Endothelial cell (in vitro differentiated cells): ENCODE data around the gene NNMT. TPM values are rescaled to one million over a fixed set of nuclear protein-coding genes. Genes with fewer than 3 reads are reported as not detected.
A peak's percentile ranks its signal among the peaks of the same experiment; 100 is the strongest.

Experiments used
- DNase-seq: peaks from one replicate; pipeline ENCODE4 v3.0.0; 2021; ENCODE audit warnings: low spot score
- H3K27ac Mint-ChIP-seq: one replicate; pipeline ENCODE4 v1.8.0; 2021; ENCODE audit warnings: mixed read lengths, inconsistent platforms; ENCODE audit not compliant: unreplicated experiment
- H3K27me3 Mint-ChIP-seq: one replicate; pipeline ENCODE4 v1.8.0; 2021; ENCODE audit warnings: mild to moderate bottlenecking, moderate library complexity, mixed read lengths, inconsistent platforms; ENCODE audit not compliant: unreplicated experiment
- H3K36me3 Mint-ChIP-seq: one replicate; pipeline ENCODE4 v1.8.0; 2021; ENCODE audit warnings: mild to moderate bottlenecking, low read depth, mixed read lengths, inconsistent platforms; ENCODE audit not compliant: unreplicated experiment
- H3K4me1 Mint-ChIP-seq: one replicate; pipeline ENCODE4 v1.8.0; 2021; ENCODE audit warnings: mild to moderate bottlenecking, mixed read lengths, inconsistent platforms; ENCODE audit not compliant: unreplicated experiment
- H3K4me3 Mint-ChIP-seq: one replicate; pipeline ENCODE4 v1.8.0; 2021; ENCODE audit warnings: mild to moderate bottlenecking, mixed read lengths, inconsistent platforms; ENCODE audit not compliant: unreplicated experiment
- H3K9me3 Mint-ChIP-seq: one replicate; pipeline ENCODE4 v1.8.0; 2021; ENCODE audit warnings: mixed read lengths, inconsistent platforms; ENCODE audit not compliant: unreplicated experiment
- total RNA-seq: library from RNA; stranded (reverse); fragmentation: NEBNext Ultra II Directional; extraction: Animal tissue kit (Norgen Biotek cat#: 25700); gene quantifications from one replicate; pipeline ENCODE4 v1.2.1, GENCODE V29; 2021; ENCODE audit not compliant: unreplicated experiment
- TF ChIP-seq, protein P1 (sequence below): fragments of 200-600 bp; sonication (generic); IDR thresholded peaks from one replicate; pipeline ENCODE4 v1.5.0; 2021; ENCODE audit warnings: antibody characterized with exemption; ENCODE audit not compliant: unreplicated experiment

Gene NNMT
- total RNA-seq, 1 donor from 2014 or later, result not detected

DNA sequence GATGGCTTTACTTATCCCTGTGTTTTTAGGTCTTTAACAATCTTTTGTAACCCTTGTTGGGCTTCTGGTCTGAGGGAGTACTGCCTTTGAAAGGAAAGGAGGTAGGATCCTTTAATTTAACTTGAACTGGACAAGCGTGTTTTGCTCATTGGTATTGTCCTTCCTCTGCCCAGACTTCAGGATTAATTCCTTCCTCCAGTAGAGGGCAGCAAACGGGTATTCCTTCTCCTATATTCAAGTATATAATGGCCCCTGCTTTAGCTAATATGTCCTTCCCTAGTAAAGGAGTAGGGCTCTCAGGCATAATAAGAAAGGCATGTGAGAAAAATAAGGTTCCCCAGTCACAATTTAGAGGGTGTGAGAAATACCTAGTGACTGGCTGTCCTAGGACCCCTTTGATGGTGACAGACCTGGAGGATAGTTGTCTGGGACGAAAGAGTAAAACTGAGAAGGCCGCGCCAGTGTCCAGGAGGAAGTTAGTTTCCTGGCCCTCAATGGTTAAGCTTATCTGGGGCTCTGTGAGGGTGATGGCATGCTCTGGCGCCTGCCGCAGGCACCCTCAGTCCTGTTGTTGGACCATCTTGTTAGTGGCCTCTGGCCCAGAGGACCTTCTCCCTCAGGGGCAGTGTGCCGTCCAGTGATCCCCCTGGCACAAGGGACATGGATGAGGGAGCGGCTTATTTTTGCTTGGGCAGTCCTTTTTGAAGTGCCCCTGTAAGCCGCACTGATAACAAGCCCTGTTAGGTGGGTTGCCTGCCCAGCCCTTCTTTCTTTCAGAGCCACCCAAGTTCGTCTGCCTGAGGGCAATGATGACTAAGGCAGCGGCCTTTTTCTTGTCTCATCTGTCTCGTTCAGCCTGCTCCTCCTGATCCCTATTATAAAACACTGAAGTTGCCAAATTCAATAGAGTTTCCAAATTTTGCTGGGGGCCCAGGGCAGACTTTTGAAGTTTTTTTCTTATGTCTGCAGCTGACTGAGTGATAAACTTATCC lies 52.3 kb downstream of the NNMT start:
- peak; percentile 52 for DNase-seq
- H3K27me3 Mint-ChIP-seq, result no peaks in the 10 kb centered on the region
- no peaks in the 10 kb centered on the region for H3K4me1 Mint-ChIP-seq
- no peaks in the 10 kb centered on the region for H3K9me3 Mint-ChIP-seq
- no peak overlapping the region for H3K27ac Mint-ChIP-seq
- H3K4me3 Mint-ChIP-seq, result no peak overlapping the region
- TF ChIP-seq, protein P1, sequence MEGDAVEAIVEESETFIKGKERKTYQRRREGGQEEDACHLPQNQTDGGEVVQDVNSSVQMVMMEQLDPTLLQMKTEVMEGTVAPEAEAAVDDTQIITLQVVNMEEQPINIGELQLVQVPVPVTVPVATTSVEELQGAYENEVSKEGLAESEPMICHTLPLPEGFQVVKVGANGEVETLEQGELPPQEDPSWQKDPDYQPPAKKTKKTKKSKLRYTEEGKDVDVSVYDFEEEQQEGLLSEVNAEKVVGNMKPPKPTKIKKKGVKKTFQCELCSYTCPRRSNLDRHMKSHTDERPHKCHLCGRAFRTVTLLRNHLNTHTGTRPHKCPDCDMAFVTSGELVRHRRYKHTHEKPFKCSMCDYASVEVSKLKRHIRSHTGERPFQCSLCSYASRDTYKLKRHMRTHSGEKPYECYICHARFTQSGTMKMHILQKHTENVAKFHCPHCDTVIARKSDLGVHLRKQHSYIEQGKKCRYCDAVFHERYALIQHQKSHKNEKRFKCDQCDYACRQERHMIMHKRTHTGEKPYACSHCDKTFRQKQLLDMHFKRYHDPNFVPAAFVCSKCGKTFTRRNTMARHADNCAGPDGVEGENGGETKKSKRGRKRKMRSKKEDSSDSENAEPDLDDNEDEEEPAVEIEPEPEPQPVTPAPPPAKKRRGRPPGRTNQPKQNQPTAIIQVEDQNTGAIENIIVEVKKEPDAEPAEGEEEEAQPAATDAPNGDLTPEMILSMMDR, result peak; percentile 50
- H3K36me3 Mint-ChIP-seq, result no peaks in the 10 kb centered on the region

DNA sequence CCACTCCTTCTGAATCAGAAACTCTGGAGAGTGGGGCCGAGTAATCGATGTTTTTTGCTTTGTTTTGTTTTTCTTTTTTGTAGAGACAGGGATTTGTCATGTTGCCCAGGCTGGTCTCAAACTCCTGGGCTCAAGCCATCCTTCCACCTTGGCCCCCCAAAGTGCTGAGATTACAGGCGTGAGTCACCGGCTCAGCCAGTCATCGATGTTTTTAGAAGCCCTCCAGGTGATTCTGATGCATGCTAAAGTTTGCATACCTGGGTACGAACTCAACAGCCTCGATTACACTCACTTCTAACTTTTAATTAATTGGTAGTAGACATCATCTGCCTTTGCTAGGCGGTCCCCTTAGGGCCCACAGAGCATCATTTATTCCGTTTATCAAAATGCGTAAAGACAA lies 53.8 kb downstream of the NNMT start:
- Mint-ChIP-seq H3K27ac (no peak overlapping the region), H3K36me3 (no peaks in the 10 kb centered on the region), H3K4me1 (no peaks in the 10 kb centered on the region), H3K9me3 (no peaks in the 10 kb centered on the region), H3K4me3 (no peak overlapping the region), H3K27me3 (no peaks in the 10 kb centered on the region)
- no peak for DNase-seq
- TF ChIP-seq, protein P1, result no peak

DNA sequence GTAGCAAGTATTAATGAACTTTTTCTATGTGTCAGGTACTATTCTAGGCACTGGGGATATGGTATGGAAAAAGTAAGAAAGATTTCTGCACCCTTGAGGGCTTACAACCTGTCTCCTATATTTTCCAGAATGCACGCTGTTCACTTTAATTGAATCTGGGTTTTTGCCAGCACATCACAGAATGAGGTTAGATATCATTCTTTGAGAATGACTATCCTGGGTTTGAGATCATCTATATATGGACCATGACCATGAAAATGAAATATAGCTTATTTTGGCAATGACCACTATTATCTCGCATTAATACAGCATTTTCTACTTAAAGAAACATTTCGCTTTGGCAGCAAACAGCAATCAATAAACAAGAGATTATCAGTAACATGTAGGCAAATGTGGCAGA lies 57.2 kb downstream of the NNMT start:
- no peaks in the 10 kb centered on the region for H3K9me3 Mint-ChIP-seq
- no peak for DNase-seq
- no peaks in the 10 kb centered on the region for H3K27me3 Mint-ChIP-seq
- H3K4me1 Mint-ChIP-seq, result no peaks in the 10 kb centered on the region
- H3K4me3 Mint-ChIP-seq, result no peak overlapping the region
- H3K27ac Mint-ChIP-seq, result no peak overlapping the region
- TF ChIP-seq, protein P1, result no peak
- H3K36me3 Mint-ChIP-seq, result no peaks in the 10 kb centered on the region

DNA sequence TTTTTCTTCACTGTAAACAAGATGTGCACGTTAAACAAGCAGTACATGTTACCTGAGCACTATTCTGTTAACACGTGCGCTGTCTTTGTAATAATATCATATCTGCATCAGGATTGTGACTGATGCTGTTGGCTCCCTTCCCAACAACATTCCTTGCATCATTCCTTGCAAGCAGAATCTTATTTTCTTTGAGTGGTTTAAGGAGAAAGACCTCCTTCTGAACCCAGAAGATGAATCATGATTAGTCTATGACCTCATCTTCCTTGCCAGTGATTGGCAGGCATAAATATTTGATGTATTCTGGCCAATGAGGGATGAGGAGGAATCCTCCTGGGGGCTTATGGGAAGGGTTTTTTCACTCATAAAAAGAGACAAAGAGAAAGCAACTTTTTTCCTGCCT lies 57.9 kb downstream of the NNMT start:
- H3K27me3 Mint-ChIP-seq, result no peaks in the 10 kb centered on the region
- H3K27ac Mint-ChIP-seq, result no peak overlapping the region
- TF ChIP-seq, protein P1, result no peak
- DNase-seq, result no peak
- H3K9me3 Mint-ChIP-seq, result no peaks in the 10 kb centered on the region
- H3K4me1 Mint-ChIP-seq, result no peaks in the 10 kb centered on the region
- H3K36me3 Mint-ChIP-seq, result no peaks in the 10 kb centered on the region
- no peak overlapping the region for H3K4me3 Mint-ChIP-seq

DNA sequence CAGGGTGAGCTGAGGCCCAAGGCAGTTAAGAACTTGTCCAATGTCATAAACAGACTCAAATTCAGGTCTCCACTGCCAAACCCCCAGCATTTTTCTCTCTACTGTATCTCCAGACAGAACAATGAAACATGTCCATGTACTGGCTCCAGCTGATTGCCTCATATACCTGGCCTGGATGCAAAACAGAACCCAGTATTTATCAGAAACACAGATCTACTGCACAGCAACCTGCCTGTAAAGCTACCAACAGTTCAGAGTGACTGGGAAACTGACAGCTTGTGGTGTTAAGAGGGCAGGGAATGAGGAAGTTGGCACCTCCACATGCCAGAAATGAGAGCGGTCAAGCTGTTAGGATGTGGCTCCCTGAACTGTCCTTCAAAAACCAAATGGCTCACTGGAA lies 62.5 kb downstream of the NNMT start:
- Mint-ChIP-seq H3K27ac (no peak overlapping the region), H3K4me3 (no peak overlapping the region), H3K4me1 (no peaks in the 10 kb centered on the region), H3K27me3 (no peaks in the 10 kb centered on the region), H3K36me3 (no peaks in the 10 kb centered on the region), H3K9me3 (no peaks in the 10 kb centered on the region)
- TF ChIP-seq, protein P1, result no peak
- DNase-seq, result no peak
